Large intestine (tissue), 3 donors: ENCODE results near the gene ANKRD40. TPM values are rescaled to one million over a fixed set of nuclear protein-coding genes. Genes with fewer than 3 reads are reported as not detected.
"Not testable (repeated sequence)": the region's sequence is repeated elsewhere in the genome, so short reads cannot be mapped to it uniquely, and the experiment has no call there.

Experiments
- DNase-seq, 2 donors: peaks; one replicate each; pipeline versions ENCODE4 v3.0.0 to v3.0.0-alpha.2; 2013
- H3K27ac ChIP-seq: one replicate; pipeline ENCODE4 v1.5.1; 2013; ENCODE audit warnings: low read length
- H3K27me3 ChIP-seq: 2 replicates; pipeline ENCODE4 v1.6.1; 2013; ENCODE audit warnings: low read length; ENCODE audit not compliant: control insufficient read depth, insufficient read depth
- H3K36me3 ChIP-seq: 2 replicates; pipeline ENCODE4 v1.6.1; 2013; ENCODE audit warnings: low read length; ENCODE audit not compliant: control insufficient read depth, insufficient read depth
- H3K4me1 ChIP-seq: one replicate; pipeline ENCODE4 v1.6.1; 2013; ENCODE audit warnings: low read length; ENCODE audit not compliant: control insufficient read depth, insufficient read depth
- H3K4me3 ChIP-seq: one replicate; pipeline ENCODE4 v1.5.1; 2013; ENCODE audit warnings: low read length
- H3K9me3 ChIP-seq: one replicate; pipeline ENCODE4 v1.6.1; 2013; ENCODE audit warnings: mild to moderate bottlenecking, low read depth, low read length, moderate library complexity; ENCODE audit not compliant: control insufficient read depth
- WGBS: methylation state at CpG from one replicate; pipeline ENCODE4 v1.1.5; 2013; ENCODE audit warnings: low lambda C conversion rate; ENCODE audit not compliant: insufficient coverage; 5-methylcytosine and 5-hydroxymethylcytosine counted together
- polyA plus RNA-seq: library from polyadenylated mRNA; unstranded; fragments of 120-200 nt; gene quantifications from one replicate; pipeline ENCODE4 v1.2.1, GENCODE V29; 2013

Gene ANKRD40
- polyA plus RNA-seq, 1 donor: 25.7 TPM

DNA sequence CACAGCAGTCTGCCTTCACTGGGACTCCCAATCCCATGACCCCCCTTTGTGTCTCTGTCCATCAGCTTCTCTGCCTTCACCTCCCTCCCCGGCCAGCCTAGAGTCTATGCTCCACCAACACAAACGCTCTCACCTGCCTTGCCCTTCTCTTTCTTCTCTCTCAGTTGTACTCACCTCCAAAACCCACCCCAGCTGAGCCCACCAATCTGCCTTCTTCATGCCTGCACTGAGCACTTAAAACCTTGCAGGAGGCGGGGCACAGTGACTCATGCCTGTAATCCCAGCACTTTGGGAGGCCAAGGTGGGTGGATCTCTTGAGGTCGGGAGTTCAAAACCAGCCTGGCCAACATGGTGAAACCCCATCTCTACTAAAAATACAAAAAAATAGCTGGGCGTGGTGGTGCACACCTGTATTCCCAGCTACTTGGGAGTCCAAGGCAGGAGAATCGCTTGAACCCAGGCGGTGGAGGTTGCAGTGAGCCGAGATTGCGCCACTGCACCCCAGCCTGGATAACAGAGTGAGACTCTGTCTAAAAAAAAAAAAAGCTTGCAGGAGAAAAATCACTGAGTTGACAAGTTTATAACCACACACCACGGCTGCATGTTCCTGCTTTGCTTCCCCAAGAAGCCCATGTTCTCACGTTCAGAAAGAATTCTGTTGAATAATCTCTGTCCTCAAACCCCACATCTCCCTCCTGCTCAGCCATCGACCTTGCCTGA, 27.0 kb downstream of the ANKRD40 start:
- not testable (repeated sequence) for H3K27me3 ChIP-seq, H3K9me3 ChIP-seq, DNase-seq, H3K4me3 ChIP-seq, H3K27ac ChIP-seq
- H3K4me1 ChIP-seq: peaks cover 28% of the 10 kb centered on the region
- H3K36me3 ChIP-seq: peaks cover 25% of the 10 kb centered on the region
- WGBS: no CpG with 5 or more reads among the region's 12 CpGs

DNA sequence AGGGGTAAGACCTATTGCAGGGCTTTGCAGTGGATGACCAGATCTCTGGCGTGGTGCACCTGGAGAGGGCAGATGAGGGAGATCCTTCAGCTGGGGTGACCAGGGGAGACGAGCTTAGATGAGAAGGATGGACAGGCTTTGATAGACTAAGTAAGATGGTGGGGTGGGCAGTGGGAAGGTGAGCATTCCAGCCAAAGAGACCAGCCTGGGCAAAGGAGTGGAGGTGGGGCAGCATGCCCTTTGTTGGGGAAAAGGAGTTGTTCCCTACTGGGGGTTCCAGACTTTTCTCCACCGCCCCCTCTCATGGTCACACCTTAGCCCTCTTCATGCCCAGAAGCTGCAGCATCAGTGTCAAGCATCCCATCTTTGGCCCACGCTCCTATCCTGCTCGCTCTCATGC, 27.6 kb downstream of the ANKRD40 start:
- H3K4me3 ChIP-seq: no peak overlapping the region
- peaks cover 23% of the 10 kb centered on the region for H3K4me1 ChIP-seq
- H3K9me3 ChIP-seq: no peaks in the 10 kb centered on the region
- no peak overlapping the region for H3K27ac ChIP-seq
- WGBS: 100% methylated on average over 1 of the region's 5 CpGs
- H3K27me3 ChIP-seq: no peaks in the 10 kb centered on the region
- no peak for DNase-seq
- peaks cover 29% of the 10 kb centered on the region for H3K36me3 ChIP-seq

DNA sequence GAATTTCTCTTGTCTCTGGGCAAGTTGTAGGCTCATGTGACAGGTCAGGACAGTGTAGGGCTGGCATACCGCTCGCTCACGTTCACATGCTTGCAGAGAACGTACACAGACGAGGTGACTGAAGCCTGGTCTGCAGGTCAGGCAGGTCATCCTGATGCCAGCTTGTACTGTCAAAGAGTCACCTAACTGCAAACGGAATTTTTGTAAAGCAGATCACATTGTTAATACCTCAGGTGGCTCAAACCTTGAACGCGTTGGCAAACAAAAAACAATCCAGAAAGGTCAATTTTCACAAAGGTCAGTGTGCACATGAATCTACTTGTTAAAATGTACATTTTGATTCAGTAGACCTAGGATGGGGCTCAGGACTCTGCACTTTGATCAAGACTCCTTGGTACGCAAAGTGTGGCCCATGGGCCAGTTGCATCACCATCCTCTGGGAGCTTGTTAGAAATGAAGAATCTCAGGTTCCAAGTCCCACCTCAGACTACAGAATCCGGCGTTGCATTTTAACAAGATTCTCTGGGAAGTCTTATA, 28.6 kb downstream of the ANKRD40 start:
- no peak overlapping the region for H3K4me3 ChIP-seq
- H3K27ac ChIP-seq: no peak overlapping the region
- H3K4me1 ChIP-seq: peaks cover 13% of the 10 kb centered on the region
- H3K36me3 ChIP-seq: peaks cover 29% of the 10 kb centered on the region
- H3K9me3 ChIP-seq: no peaks in the 10 kb centered on the region
- no CpG with 5 or more reads among the region's 11 CpGs for WGBS
- H3K27me3 ChIP-seq: no peaks in the 10 kb centered on the region
- DNase-seq: no peak

DNA sequence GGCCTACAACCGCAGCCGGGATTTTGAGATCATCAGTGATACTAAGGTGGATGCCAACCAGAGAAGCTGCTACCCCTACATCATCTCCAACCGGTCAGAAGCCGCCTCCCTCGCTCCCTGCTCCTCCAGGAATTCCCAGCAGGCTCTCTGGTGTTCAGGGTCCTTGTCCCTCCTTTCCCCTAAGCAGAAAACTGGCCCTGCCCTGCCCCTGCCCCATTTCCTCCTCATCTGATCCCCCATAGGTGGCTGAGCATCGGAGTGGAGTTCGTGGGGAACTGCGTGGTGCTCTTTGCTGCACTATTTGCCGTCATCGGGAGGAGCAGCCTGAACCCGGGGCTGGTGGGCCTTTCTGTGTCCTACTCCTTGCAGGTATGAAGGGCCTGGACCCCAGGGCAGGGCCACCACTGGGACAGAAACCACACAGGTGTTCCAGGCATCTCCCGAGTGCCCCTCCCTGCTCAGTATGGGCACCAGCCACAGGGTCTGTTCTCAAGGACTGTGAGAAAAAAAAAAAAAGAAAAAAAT, 29.8 kb downstream of the ANKRD40 start:
- H3K27ac ChIP-seq: no peak overlapping the region
- H3K4me1 ChIP-seq: peaks cover 9% of the 10 kb centered on the region
- H3K27me3 ChIP-seq: no peaks in the 10 kb centered on the region
- peaks cover 32% of the 10 kb centered on the region for H3K36me3 ChIP-seq
- no CpG with 5 or more reads among the region's 12 CpGs for WGBS
- no peak for DNase-seq
- H3K9me3 ChIP-seq: no peaks in the 10 kb centered on the region
- H3K4me3 ChIP-seq: no peak overlapping the region

DNA sequence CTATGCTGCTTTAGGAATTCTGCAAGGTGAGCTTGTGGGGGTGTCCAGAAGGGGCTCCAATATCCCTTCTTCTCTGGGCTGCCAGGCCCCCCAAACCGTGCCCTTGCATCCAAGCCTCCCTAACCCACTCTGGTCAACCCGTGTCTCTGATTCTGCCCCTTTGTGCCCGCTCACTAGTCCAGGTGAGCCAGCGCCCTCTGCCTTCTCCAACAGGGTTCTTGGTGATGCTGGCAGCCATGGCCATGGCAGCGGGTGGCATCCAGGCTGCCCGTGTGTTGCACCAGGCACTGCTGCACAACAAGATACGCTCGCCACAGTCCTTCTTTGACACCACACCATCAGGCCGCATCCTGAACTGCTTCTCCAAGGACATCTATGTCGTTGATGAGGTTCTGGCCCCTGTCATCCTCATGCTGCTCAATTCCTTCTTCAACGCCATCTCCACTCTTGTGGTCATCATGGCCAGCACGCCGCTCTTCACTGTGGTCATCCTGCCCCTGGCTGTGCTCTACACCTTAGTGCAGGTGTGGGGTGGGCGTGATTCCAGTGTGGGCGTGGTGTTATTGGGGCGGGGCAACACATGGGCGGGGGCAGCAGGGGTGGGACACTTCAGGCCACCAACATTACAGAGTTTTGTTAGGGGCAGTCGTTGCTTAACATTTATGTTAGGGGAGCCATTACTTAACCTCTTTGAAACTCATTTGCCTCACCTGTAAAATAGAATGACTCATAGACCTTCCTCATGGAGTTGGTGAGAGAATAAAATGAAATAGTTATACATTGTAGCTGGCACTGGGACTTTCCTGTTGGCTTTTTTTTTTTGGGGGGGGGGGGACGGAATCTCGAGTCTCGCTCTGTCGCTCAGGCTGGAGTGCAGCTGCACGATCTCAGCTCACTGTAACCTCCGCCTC, 31.4 kb downstream of the ANKRD40 start:
- Histone ChIP-seq H3K27ac (no peak overlapping the region), H3K36me3 (peaks cover 37% of the 10 kb centered on the region), H3K27me3 (no peaks in the 10 kb centered on the region), H3K4me3 (no peak overlapping the region), H3K9me3 (no peaks in the 10 kb centered on the region), H3K4me1 (peaks cover 8% of the 10 kb centered on the region)
- 100% methylated on average over 2 of the region's 24 CpGs for WGBS
- no peak for DNase-seq

DNA sequence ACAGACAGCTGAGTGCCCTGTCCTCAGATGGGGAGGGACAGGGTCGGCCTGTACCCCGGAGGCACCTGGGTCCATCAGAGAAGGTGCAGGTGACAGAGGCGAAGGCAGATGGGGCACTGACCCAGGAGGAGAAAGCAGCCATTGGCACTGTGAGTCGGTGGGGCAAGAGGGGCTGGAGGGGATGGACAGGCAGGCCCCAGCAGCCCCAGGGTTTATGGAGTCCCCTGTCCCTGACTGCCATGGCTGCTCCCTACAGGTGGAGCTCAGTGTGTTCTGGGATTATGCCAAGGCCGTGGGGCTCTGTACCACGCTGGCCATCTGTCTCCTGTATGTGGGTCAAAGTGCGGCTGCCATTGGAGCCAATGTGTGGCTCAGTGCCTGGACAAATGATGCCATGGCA, 32.1 kb downstream of the ANKRD40 start:
- Histone ChIP-seq H3K4me1 (peaks cover 10% of the 10 kb centered on the region), H3K27ac (no peak overlapping the region), H3K36me3 (peaks cover 37% of the 10 kb centered on the region), H3K4me3 (no peak overlapping the region), H3K9me3 (no peaks in the 10 kb centered on the region), H3K27me3 (no peaks in the 10 kb centered on the region)
- peak in 1 of 2 donors; percentile 41 for DNase-seq
- no CpG with 5 or more reads among the region's 7 CpGs for WGBS

DNA sequence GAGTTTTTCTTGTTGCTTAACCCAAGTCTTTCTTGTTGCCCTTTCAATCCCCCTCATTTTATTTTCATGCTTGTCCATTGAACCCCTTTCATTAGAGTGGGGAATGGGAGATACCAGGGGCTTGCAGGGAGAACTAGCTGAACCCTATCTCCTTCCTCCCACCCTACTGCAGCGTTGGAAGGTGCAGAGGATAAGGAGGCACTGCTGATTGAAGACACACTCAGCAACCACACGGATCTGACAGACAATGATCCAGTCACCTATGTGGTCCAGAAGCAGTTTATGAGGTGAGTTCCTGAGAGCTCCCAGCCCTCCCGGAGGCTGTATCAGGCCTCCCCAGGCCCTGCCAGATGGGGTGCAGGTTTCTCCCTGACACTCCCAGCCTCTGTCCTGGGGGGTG, 32.5 kb downstream of the ANKRD40 start:
- no CpG with 5 or more reads among the region's 3 CpGs for WGBS
- no peaks in the 10 kb centered on the region for H3K27me3 ChIP-seq
- no peaks in the 10 kb centered on the region for H3K9me3 ChIP-seq
- peaks cover 37% of the 10 kb centered on the region for H3K36me3 ChIP-seq
- peaks cover 11% of the 10 kb centered on the region for H3K4me1 ChIP-seq
- no peak for DNase-seq
- H3K27ac ChIP-seq: no peak overlapping the region
- no peak overlapping the region for H3K4me3 ChIP-seq

DNA sequence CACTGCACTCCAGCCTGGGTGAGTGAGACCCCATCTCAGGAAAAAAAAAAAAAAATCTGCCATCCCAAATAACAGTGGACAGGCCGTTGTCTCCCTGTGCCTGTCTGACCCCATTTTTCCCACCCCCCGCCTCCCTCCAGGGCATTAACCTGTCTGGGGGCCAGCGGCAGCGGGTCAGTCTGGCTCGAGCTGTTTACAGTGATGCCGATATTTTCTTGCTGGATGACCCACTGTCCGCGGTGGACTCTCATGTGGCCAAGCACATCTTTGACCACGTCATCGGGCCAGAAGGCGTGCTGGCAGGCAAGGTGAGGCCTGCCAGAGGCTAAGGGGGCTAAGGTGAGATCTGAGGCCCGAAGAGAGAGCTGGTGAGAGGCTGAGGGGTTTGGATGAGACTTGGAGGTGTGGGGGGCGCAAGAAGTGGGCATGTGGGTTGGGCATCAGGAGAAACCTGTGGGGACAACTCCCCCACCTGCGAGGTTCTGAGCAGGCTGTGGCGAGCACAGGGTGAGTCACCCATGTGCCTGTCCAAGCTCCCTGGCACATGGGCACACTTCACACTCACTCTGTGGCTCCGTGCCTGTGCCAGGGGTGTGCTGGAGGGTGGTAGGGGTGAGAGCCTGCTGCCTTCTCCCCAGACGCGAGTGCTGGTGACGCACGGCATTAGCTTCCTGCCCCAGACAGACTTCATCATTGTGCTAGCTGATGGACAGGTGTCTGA, 34.7 kb downstream of the ANKRD40 start:
- Histone ChIP-seq H3K4me1 (peaks cover 16% of the 10 kb centered on the region), H3K27ac (no peak overlapping the region), H3K9me3 (no peaks in the 10 kb centered on the region), H3K36me3 (peaks cover 27% of the 10 kb centered on the region), H3K27me3 (no peaks in the 10 kb centered on the region), H3K4me3 (no peak overlapping the region)
- WGBS: no CpG with 5 or more reads among the region's 20 CpGs
- no peak for DNase-seq

DNA sequence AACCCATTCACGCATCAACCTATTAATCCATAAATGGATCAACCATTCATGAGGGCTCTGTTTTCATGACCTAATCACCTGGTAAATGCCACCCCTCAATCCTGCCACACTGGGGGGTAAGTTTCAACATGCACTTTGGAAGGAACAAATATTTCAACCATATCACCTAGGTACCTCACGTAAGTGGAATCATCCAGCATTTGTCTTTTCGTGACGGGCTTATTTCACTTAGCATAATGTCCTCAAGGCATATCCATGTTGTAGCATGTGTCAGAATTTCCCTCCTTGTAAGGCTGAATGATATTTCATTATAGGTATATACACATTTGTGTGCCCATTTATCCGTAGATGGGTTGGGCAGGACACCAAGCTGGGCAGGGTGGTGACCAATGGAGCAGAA, 35.6 kb downstream of the ANKRD40 start:
- Histone ChIP-seq H3K36me3 (peaks cover 19% of the 10 kb centered on the region), H3K27ac (no peak overlapping the region), H3K9me3 (no peaks in the 10 kb centered on the region), H3K4me3 (no peak overlapping the region), H3K4me1 (peaks cover 22% of the 10 kb centered on the region), H3K27me3 (no peaks in the 10 kb centered on the region)
- WGBS: no CpG with 5 or more reads among the region's 5 CpGs
- DNase-seq: no peak
